Liver (tissue), 3 donors: ENCODE data around the gene GRIN2D.

Experiments
- EGR1 ChIP-seq, 2 donors: IDR thresholded peaks; 2 replicates each; pipeline ENCODE4 v1.6.1; 2016 to 2018; ENCODE audit warnings: antibody characterized with exemption in 2 of 2, low read depth in 2 of 2
- FOXA1 ChIP-seq: IDR thresholded peaks from 2 replicates; pipeline ENCODE4 v1.6.1; 2016; ENCODE audit warnings: antibody characterized with exemption
- JUND ChIP-seq, 2 donors: IDR thresholded peaks; 2 replicates each; pipeline ENCODE4 v1.6.1; 2016; ENCODE audit warnings: antibody characterized with exemption in 2 of 2
- RAD21 ChIP-seq, 2 donors: IDR thresholded peaks; 2 replicates each; pipeline ENCODE4 v1.6.1; 2016; ENCODE audit warnings: antibody characterized with exemption in 2 of 2, mild to moderate bottlenecking in 2 of 2
- RXRA ChIP-seq, 2 donors: IDR thresholded peaks; 2 replicates each; pipeline ENCODE4 v1.6.1; 2017 to 2018; ENCODE audit warnings: antibody characterized with exemption in 2 of 2, mild to moderate bottlenecking in 1 of 2
- SP1 ChIP-seq: IDR thresholded peaks from 2 replicates; pipeline ENCODE4 v1.6.1; 2018; ENCODE audit warnings: antibody characterized with exemption, mild to moderate bottlenecking
- TAF1 ChIP-seq: conservative IDR thresholded peaks from 2 replicates; pipeline ENCODE4 v1.6.1; 2016; ENCODE audit warnings: antibody characterized with exemption, mild to moderate bottlenecking
- TF ChIP-seq, protein P1 (sequence below): fragments of 150-350 bp; IDR thresholded peaks from 2 replicates; pipeline ENCODE4 v1.5.1; 2017; ENCODE audit warnings: improper control_type of control experiment, low read depth, low read length; ENCODE audit not compliant: missing input control
- TF ChIP-seq, protein P2 (sequence below): IDR thresholded peaks from 2 replicates; pipeline ENCODE4 v1.6.1; 2016; ENCODE audit warnings: antibody characterized with exemption, mild to moderate bottlenecking
- TF ChIP-seq, protein P3 (sequence below): IDR thresholded peaks from 2 replicates; pipeline ENCODE4 v1.6.1; 2016; ENCODE audit warnings: antibody characterized with exemption
- TF ChIP-seq, protein P4 (sequence below): IDR thresholded peaks from 2 replicates; pipeline ENCODE4 v1.6.1; 2016; ENCODE audit warnings: antibody characterized with exemption
- TF ChIP-seq, protein P5 (sequence below): IDR thresholded peaks from 2 replicates; pipeline ENCODE4 v1.6.1; 2016; ENCODE audit warnings: antibody characterized with exemption
- donor health status: healthy.
- donor health status: healthy.

DNA sequence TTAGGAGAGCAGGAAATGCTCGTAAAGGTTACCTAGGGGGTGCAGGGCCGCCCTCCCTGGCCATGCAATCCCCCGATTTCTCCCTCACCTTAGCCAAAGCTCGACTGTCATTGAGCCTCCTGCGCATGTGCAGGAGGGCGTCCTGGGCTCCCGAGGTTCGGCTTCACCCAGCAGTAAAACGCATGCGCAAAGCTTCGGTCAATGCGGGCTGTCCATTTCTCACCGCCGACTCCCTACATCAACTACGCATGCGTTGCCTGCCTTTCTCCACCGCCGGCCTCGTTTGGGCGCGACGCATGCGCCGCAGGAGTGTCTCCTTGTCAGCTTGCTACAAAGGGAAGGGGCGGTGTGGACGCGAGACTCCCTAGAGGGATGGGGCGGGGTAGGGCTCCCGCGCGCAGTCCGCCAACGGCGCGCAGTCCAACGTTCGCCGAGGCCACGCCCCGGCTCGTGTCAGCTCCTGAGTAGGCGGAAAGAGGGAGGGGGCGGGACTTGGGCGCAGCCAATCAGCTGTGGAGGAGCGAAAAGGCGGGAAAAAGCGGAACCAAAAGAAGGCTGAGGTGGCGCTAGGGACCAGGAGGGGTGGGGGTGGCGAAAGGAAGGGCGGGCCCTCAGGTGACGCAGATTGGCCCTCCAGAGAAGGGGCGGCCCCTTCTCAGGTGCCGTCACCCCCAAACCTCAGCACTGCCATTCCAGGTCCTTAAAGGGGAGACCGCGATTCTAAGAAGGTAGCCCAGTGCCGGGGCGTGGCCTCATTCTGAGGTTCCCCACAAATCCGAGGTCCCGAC lies 29.5 kb upstream of the GRIN2D start, which contains the start of the genes SYNGR4 and TMEM143:
- TF ChIP-seq, protein P1, sequence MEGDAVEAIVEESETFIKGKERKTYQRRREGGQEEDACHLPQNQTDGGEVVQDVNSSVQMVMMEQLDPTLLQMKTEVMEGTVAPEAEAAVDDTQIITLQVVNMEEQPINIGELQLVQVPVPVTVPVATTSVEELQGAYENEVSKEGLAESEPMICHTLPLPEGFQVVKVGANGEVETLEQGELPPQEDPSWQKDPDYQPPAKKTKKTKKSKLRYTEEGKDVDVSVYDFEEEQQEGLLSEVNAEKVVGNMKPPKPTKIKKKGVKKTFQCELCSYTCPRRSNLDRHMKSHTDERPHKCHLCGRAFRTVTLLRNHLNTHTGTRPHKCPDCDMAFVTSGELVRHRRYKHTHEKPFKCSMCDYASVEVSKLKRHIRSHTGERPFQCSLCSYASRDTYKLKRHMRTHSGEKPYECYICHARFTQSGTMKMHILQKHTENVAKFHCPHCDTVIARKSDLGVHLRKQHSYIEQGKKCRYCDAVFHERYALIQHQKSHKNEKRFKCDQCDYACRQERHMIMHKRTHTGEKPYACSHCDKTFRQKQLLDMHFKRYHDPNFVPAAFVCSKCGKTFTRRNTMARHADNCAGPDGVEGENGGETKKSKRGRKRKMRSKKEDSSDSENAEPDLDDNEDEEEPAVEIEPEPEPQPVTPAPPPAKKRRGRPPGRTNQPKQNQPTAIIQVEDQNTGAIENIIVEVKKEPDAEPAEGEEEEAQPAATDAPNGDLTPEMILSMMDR = no peak
- TF ChIP-seq EGR1 (IDR thresholded peaks at IDR 0.05; ENCODE audit: low read depth in 2 of 2) = peak; percentile 82 to 92
- TF ChIP-seq SP1 = peak; percentile 93
- TF ChIP-seq, protein P2, sequence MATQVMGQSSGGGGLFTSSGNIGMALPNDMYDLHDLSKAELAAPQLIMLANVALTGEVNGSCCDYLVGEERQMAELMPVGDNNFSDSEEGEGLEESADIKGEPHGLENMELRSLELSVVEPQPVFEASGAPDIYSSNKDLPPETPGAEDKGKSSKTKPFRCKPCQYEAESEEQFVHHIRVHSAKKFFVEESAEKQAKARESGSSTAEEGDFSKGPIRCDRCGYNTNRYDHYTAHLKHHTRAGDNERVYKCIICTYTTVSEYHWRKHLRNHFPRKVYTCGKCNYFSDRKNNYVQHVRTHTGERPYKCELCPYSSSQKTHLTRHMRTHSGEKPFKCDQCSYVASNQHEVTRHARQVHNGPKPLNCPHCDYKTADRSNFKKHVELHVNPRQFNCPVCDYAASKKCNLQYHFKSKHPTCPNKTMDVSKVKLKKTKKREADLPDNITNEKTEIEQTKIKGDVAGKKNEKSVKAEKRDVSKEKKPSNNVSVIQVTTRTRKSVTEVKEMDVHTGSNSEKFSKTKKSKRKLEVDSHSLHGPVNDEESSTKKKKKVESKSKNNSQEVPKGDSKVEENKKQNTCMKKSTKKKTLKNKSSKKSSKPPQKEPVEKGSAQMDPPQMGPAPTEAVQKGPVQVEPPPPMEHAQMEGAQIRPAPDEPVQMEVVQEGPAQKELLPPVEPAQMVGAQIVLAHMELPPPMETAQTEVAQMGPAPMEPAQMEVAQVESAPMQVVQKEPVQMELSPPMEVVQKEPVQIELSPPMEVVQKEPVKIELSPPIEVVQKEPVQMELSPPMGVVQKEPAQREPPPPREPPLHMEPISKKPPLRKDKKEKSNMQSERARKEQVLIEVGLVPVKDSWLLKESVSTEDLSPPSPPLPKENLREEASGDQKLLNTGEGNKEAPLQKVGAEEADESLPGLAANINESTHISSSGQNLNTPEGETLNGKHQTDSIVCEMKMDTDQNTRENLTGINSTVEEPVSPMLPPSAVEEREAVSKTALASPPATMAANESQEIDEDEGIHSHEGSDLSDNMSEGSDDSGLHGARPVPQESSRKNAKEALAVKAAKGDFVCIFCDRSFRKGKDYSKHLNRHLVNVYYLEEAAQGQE = peak; percentile 74
- TF ChIP-seq RXRA (IDR thresholded peaks at IDR 0.05) = no peak
- TF ChIP-seq FOXA1 = no peak
- no peak for TF ChIP-seq TAF1
- TF ChIP-seq RAD21 (IDR thresholded peaks at IDR 0.05) = no peak
- TF ChIP-seq JUND (IDR thresholded peaks at IDR 0.05) = no peak
- TF ChIP-seq, protein P3, sequence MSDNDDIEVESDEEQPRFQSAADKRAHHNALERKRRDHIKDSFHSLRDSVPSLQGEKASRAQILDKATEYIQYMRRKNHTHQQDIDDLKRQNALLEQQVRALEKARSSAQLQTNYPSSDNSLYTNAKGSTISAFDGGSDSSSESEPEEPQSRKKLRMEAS = peak; percentile 10
- TF ChIP-seq, protein P4, sequence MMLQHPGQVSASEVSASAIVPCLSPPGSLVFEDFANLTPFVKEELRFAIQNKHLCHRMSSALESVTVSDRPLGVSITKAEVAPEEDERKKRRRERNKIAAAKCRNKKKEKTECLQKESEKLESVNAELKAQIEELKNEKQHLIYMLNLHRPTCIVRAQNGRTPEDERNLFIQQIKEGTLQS = no peak
- TF ChIP-seq, protein P5, sequence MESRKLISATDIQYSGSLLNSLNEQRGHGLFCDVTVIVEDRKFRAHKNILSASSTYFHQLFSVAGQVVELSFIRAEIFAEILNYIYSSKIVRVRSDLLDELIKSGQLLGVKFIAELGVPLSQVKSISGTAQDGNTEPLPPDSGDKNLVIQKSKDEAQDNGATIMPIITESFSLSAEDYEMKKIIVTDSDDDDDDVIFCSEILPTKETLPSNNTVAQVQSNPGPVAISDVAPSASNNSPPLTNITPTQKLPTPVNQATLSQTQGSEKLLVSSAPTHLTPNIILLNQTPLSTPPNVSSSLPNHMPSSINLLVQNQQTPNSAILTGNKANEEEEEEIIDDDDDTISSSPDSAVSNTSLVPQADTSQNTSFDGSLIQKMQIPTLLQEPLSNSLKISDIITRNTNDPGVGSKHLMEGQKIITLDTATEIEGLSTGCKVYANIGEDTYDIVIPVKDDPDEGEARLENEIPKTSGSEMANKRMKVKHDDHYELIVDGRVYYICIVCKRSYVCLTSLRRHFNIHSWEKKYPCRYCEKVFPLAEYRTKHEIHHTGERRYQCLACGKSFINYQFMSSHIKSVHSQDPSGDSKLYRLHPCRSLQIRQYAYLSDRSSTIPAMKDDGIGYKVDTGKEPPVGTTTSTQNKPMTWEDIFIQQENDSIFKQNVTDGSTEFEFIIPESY = peak; percentile 83
